CD14-positive monocyte (primary cell): ENCODE results near the gene ITGB1BP1. TPM values are rescaled to one million over a fixed set of nuclear protein-coding genes. Genes with fewer than 3 reads are reported as not detected.
A peak's percentile ranks its signal among the peaks of the same experiment; 100 is the strongest.

ENCODE experiments used
- DNase-seq, 3 donors: peaks; one replicate each; pipeline ENCODE4 v3.0.0-alpha.2; 2011 to 2022
- H2AFZ ChIP-seq: 2 replicates; pipeline ENCODE4 v1.6.0; 2012; ENCODE audit warnings: mild to moderate bottlenecking, low read depth, low read length, inconsistent platforms; ENCODE audit not compliant: insufficient read depth, poor library complexity, severe bottlenecking
- H3K27ac ChIP-seq, 2 donors: 1 replicate in 1 of 2; 2 replicates in 1 of 2; pipeline ENCODE4 v1.5.1; 2012 to 2013; ENCODE audit warnings: low read length in 2 of 2, control low read depth in 1 of 2, inconsistent platforms in 1 of 2, low read depth in 1 of 2, mild to moderate bottlenecking in 1 of 2
- H3K27me3 ChIP-seq, 2 donors: one replicate each; pipeline versions ENCODE4 v1.6.0 to v1.6.1; 2011 to 2013; ENCODE audit warnings: low read length in 2 of 2; ENCODE audit not compliant: control insufficient read depth in 2 of 2, insufficient read depth in 2 of 2
- H3K36me3 ChIP-seq, 2 donors: replicated peaks in 1 of 2; 1 replicate in 1 of 2; 2 replicates in 1 of 2; pipeline versions ENCODE4 v1.5.1 to v1.6.1; 2012 to 2013; ENCODE audit warnings: low read length in 2 of 2, control low read depth in 1 of 2, inconsistent platforms in 1 of 2, mild to moderate bottlenecking in 1 of 2; ENCODE audit not compliant: insufficient read depth in 2 of 2, control insufficient read depth in 1 of 2
- H3K4me1 ChIP-seq, 2 donors: 1 replicate in 1 of 2; 2 replicates in 1 of 2; pipeline versions ENCODE4 v1.5.1 to v1.6.1; 2012 to 2013; ENCODE audit warnings: low read length in 2 of 2, control low read depth in 1 of 2, inconsistent platforms in 1 of 2, mild to moderate bottlenecking in 1 of 2, moderate library complexity in 1 of 2; ENCODE audit not compliant: insufficient read depth in 2 of 2, control insufficient read depth in 1 of 2
- H3K4me2 ChIP-seq: replicated peaks from 2 replicates; pipeline ENCODE3; 2012; ENCODE audit warnings: low read length, moderate library complexity, mild to moderate bottlenecking; ENCODE audit not compliant: poor library complexity, severe bottlenecking; ENCODE audit errors: extremely low read depth
- H3K4me3 ChIP-seq, 3 experiments: fragments of 200-600 bp in 1 of 3; sonication (generic) in 1 of 3; replicated peaks in 1 of 3; 1 replicate in 2 of 3; 2 replicates in 1 of 3; pipeline ENCODE4 v1.5.1; 2011 to 2013; ENCODE audit warnings: low read length in 3 of 3, mild to moderate bottlenecking in 3 of 3, control low read depth in 2 of 3, low read depth in 2 of 3, inconsistent platforms in 1 of 3, moderate library complexity in 1 of 3
- H3K79me2 ChIP-seq: 2 replicates; pipeline ENCODE4 v1.6.0; 2012; ENCODE audit warnings: mild to moderate bottlenecking, control low read depth, inconsistent platforms, low read length, moderate library complexity; ENCODE audit not compliant: insufficient read depth
- H3K9ac ChIP-seq: 2 replicates; pipeline ENCODE4 v1.6.0; 2017; ENCODE audit warnings: low read length, mild to moderate bottlenecking; ENCODE audit not compliant: insufficient read depth, poor library complexity, severe bottlenecking
- H3K9me3 ChIP-seq, 2 donors: replicated peaks in 1 of 2; 1 replicate in 1 of 2; 2 replicates in 1 of 2; pipeline versions ENCODE4 v1.5.1 to v1.6.1; 2012 to 2013; ENCODE audit warnings: low read length in 2 of 2, control low read depth in 1 of 2; ENCODE audit not compliant: control insufficient read depth in 1 of 2, insufficient read depth in 1 of 2
- H4K20me1 ChIP-seq: 2 replicates; pipeline ENCODE4 v1.6.0; 2012; ENCODE audit warnings: mild to moderate bottlenecking, low read length, control low read depth, moderate library complexity; ENCODE audit not compliant: insufficient read depth
- H3K27ac Mint-ChIP-seq, 7 donors: one replicate each; pipeline ENCODE4 v1.8.0; 2020; ENCODE audit warnings: mild to moderate bottlenecking in 7 of 7, mixed read lengths in 7 of 7, moderate library complexity in 6 of 7, inconsistent platforms in 2 of 7
- H3K27me3 Mint-ChIP-seq, 3 donors: one replicate each; pipeline ENCODE4 v1.8.0; 2021 to 2022; ENCODE audit warnings: low read depth in 3 of 3, mild to moderate bottlenecking in 3 of 3, mixed read lengths in 3 of 3, moderate library complexity in 3 of 3, inconsistent platforms in 1 of 3
- H3K36me3 Mint-ChIP-seq, 2 donors: one replicate each; pipeline ENCODE4 v1.8.0; 2020; ENCODE audit warnings: mixed read lengths in 2 of 2, inconsistent platforms in 1 of 2, mild to moderate bottlenecking in 1 of 2
- H3K4me1 Mint-ChIP-seq: one replicate; pipeline ENCODE4 v1.8.0; 2020; ENCODE audit warnings: mild to moderate bottlenecking, mixed read lengths
- H3K4me3 Mint-ChIP-seq, 2 donors: one replicate each; pipeline ENCODE4 v1.8.0; 2020; ENCODE audit warnings: mild to moderate bottlenecking in 2 of 2, mixed read lengths in 2 of 2, moderate library complexity in 1 of 2
- H3K9me3 Mint-ChIP-seq, 7 donors: one replicate each; pipeline ENCODE4 v1.8.0; 2020 to 2022; ENCODE audit warnings: mixed read lengths in 7 of 7, mild to moderate bottlenecking in 6 of 7, moderate library complexity in 6 of 7, inconsistent platforms in 2 of 7
- WGBS: methylation state at CpG from one replicate; pipeline ENCODE4 v1.1.5; 2013; ENCODE audit warnings: missing lambda C conversion rate; ENCODE audit not compliant: insufficient coverage; 5-methylcytosine and 5-hydroxymethylcytosine counted together
- intact Hi-C, 2 donors: fragments of 100-400 bp; cut with micrococcal nuclease; formaldehyde crosslinking; loops; one replicate each; pipeline versions ENCODE4 v1.15.0 to v1.15.1; 2023
- polyA plus RNA-seq, 3 donors: library from polyadenylated mRNA; depleted of rRNA in 1 of 3; unstranded in 2 of 3; stranded (reverse) in 1 of 3; fragments of 300-500 nt in 2 of 3; fragments of >200 nt in 1 of 3; fragmentation: Illumina TruSeq in 2 of 3; gene quantifications; 1 replicate in 2 of 3; 2 replicates in 1 of 3; pipeline ENCODE4 v1.2.3, GENCODE V29; 2012 to 2021
- TF ChIP-seq, protein P1 (sequence below): fragments of 200-600 bp; IDR thresholded peaks from one replicate; pipeline ENCODE4 v1.8.0; 2022; ENCODE audit warnings: antibody characterized with exemption, mild to moderate bottlenecking

Gene ITGB1BP1
- polyA plus RNA-seq, 3 donors, result 38.5 to 125 (median 116) TPM

- no peaks in the 10 kb centered on the region for H3K27me3 ChIP-seq
- no peaks in the 10 kb centered on the region for H3K9me3 ChIP-seq
- H3K36me3 ChIP-seq, result peaks cover 56 to 93% of the 10 kb centered on the region in 2 donors
- H4K20me1 ChIP-seq, result no peaks in the 10 kb centered on the region
- no peak overlapping the region for H3K27ac ChIP-seq
- no peak overlapping the region for H3K4me3 ChIP-seq
- no peak overlapping the region for H2AFZ ChIP-seq
- peaks cover 49 to 73% of the 10 kb centered on the region in 2 donors for H3K36me3 Mint-ChIP-seq
- no peak overlapping the region for H3K4me2 ChIP-seq
- intact Hi-C loops, result no loop called here
- H3K27me3 Mint-ChIP-seq, result peaks cover 0 to 2% (median 0%) of the 10 kb centered on the region in 3 donors
- no peaks in the 10 kb centered on the region for H3K4me1 Mint-ChIP-seq
- H3K4me3 Mint-ChIP-seq, result no peak overlapping the region
- no peaks in the 10 kb centered on the region for H3K4me1 ChIP-seq
- H3K9me3 Mint-ChIP-seq, result no peaks in the 10 kb centered on the region
- WGBS, result no CpG with 5 or more reads among the region's 3 CpGs
- H3K9ac ChIP-seq, result no peak overlapping the region
- H3K27ac Mint-ChIP-seq, result peak overlapping the region in 1 of 7 donors; percentile 35
- TF ChIP-seq, protein P1, sequence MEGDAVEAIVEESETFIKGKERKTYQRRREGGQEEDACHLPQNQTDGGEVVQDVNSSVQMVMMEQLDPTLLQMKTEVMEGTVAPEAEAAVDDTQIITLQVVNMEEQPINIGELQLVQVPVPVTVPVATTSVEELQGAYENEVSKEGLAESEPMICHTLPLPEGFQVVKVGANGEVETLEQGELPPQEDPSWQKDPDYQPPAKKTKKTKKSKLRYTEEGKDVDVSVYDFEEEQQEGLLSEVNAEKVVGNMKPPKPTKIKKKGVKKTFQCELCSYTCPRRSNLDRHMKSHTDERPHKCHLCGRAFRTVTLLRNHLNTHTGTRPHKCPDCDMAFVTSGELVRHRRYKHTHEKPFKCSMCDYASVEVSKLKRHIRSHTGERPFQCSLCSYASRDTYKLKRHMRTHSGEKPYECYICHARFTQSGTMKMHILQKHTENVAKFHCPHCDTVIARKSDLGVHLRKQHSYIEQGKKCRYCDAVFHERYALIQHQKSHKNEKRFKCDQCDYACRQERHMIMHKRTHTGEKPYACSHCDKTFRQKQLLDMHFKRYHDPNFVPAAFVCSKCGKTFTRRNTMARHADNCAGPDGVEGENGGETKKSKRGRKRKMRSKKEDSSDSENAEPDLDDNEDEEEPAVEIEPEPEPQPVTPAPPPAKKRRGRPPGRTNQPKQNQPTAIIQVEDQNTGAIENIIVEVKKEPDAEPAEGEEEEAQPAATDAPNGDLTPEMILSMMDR, result no peak
- H3K79me2 ChIP-seq, result no peaks in the 10 kb centered on the region
- no peak for DNase-seq
Measured at GRCh38 chr2:9410108-9410507, 13.2 kb downstream of the ITGB1BP1 start.

- H3K9ac ChIP-seq, result no peak overlapping the region
- WGBS, result 56% methylated on average over 8 of the region's 9 CpGs
- intact Hi-C loops, result no loop called here
- DNase-seq, result no peak
- no peak overlapping the region for H3K27ac ChIP-seq
- no peaks in the 10 kb centered on the region for H3K27me3 ChIP-seq
- TF ChIP-seq, protein P1, result no peak
- H3K79me2 ChIP-seq, result no peaks in the 10 kb centered on the region
- H2AFZ ChIP-seq, result no peak overlapping the region
- H3K4me3 ChIP-seq, result no peak overlapping the region
- no peak overlapping the region for H3K4me3 Mint-ChIP-seq
- H3K27ac Mint-ChIP-seq, result no peak overlapping the region
- H3K36me3 ChIP-seq, result peaks cover 54 to 91% of the 10 kb centered on the region in 2 donors
- H3K4me1 Mint-ChIP-seq, result no peaks in the 10 kb centered on the region
- no peaks in the 10 kb centered on the region for H3K9me3 ChIP-seq
- H4K20me1 ChIP-seq, result no peaks in the 10 kb centered on the region
- H3K27me3 Mint-ChIP-seq, result peaks cover 0 to 2% (median 0%) of the 10 kb centered on the region in 3 donors
- no peak overlapping the region for H3K4me2 ChIP-seq
- H3K9me3 Mint-ChIP-seq, result no peaks in the 10 kb centered on the region
- peaks cover 42 to 66% of the 10 kb centered on the region in 2 donors for H3K36me3 Mint-ChIP-seq
- H3K4me1 ChIP-seq, result no peaks in the 10 kb centered on the region
Measured at GRCh38 chr2:9408641-9409151, 14.6 kb downstream of the ITGB1BP1 start.
